Thyroid gland (tissue), 4 donors: Measurements from ENCODE around the gene RAP1GAP. TPM values are rescaled to one million over a fixed set of nuclear protein-coding genes. Genes with fewer than 3 reads are reported as not detected.

Source experiments
- DNase-seq, 2 donors: peaks; one replicate each; pipeline ENCODE4 v3.0.0-alpha.2; 2019
- H3K27ac ChIP-seq, 3 donors: fragments of 200-600 bp; sonication (generic); 1 replicate in 2 of 3; 2 replicates in 1 of 3; pipeline ENCODE4 v1.5.1; 2016 to 2019; ENCODE audit warnings: mild to moderate bottlenecking in 1 of 3, moderate library complexity in 1 of 3
- H3K27me3 ChIP-seq: fragments of 200-600 bp; sonication (generic); one replicate; pipeline ENCODE4 v1.5.1; 2019
- H3K36me3 ChIP-seq, 2 donors: fragments of 200-600 bp; sonication (generic); one replicate each; pipeline ENCODE4 v1.5.1; 2016 to 2019
- H3K4me1 ChIP-seq, 2 donors: fragments of 200-600 bp; sonication (generic); one replicate each; pipeline ENCODE4 v1.5.1; 2017 to 2019
- H3K4me3 ChIP-seq, 3 donors: fragments of 200-600 bp; sonication (generic); replicated peaks in 1 of 3; 1 replicate in 2 of 3; 2 replicates in 1 of 3; pipeline ENCODE4 v1.5.1; 2016; ENCODE audit warnings: mild to moderate bottlenecking in 1 of 3
- H3K9me3 ChIP-seq: fragments of 200-600 bp; sonication (generic); one replicate; pipeline ENCODE4 v1.5.1; 2017
- CTCF ChIP-seq, 6 experiments: fragments of 200-600 bp in 3 of 6; fragments of 450-650 bp in 3 of 6; sonication (generic) in 3 of 6; IDR thresholded peaks; one replicate each; pipeline ENCODE4 v1.5.1; 2016 to 2019; ENCODE audit warnings: antibody characterized with exemption in 6 of 6, mild to moderate bottlenecking in 2 of 6, inconsistent platforms in 1 of 6, moderate library complexity in 1 of 6
- POLR2A ChIP-seq, 2 donors: fragments of 450-650 bp; IDR thresholded peaks; one replicate each; pipeline ENCODE4 v1.6.1; 2017; ENCODE audit warnings: antibody characterized with exemption in 2 of 2, mild to moderate bottlenecking in 2 of 2, moderate library complexity in 1 of 2
- WGBS, 2 donors: methylation state at CpG; one replicate each; pipeline ENCODE4 v1.1.5; 2017; 5-methylcytosine and 5-hydroxymethylcytosine counted together
- intact Hi-C: fragments of 100-400 bp; cut with DNase I; formaldehyde crosslinking; loops from one replicate; pipeline ENCODE4 v1.15.1; 2023
- total RNA-seq, 4 donors: library from RNA; depleted of rRNA; stranded (reverse); fragments of >200 nt; gene quantifications; one replicate each; pipeline ENCODE4 v1.2.3, GENCODE V29; 2016

Gene RAP1GAP
- total RNA-seq, 4 donors from 2014 or later: 256 to 588 (median 506) TPM

- peak; percentile 43 to 44 for DNase-seq
- H3K4me1 ChIP-seq: peaks cover 32 to 37% of the 10 kb centered on the region in 2 donors
- intact Hi-C loops: no loop called here
- H3K27ac ChIP-seq: peak overlapping the region; percentile 77 to 94 (median 90)
- H3K27me3 ChIP-seq: no peaks in the 10 kb centered on the region
- H3K9me3 ChIP-seq: no peaks in the 10 kb centered on the region
- WGBS, 2 donors: 27 to 37% methylated on average over 11 to 16 of the region's 22 CpGs
- TF ChIP-seq CTCF (IDR thresholded peaks at IDR 0.05) (no peak), POLR2A (IDR thresholded peaks at IDR 0.05) (no peak)
- peaks cover 29 to 37% of the 10 kb centered on the region in 2 donors for H3K36me3 ChIP-seq
- H3K4me3 ChIP-seq: no peak overlapping the region
Observed at GRCh38 chr1:21618561-21619374, 50.4 kb downstream of the RAP1GAP start.

GRCh38 chr1:21618059-21618458 is 51.1 kb downstream of the RAP1GAP start:
- Histone ChIP-seq H3K36me3 (peaks cover 35 to 44% of the 10 kb centered on the region in 2 donors), H3K27me3 (no peaks in the 10 kb centered on the region), H3K9me3 (no peaks in the 10 kb centered on the region), H3K27ac (peak overlapping the region; percentile 77 to 94 (median 90)), H3K4me3 (no peak overlapping the region), H3K4me1 (peaks cover 26 to 30% of the 10 kb centered on the region in 2 donors)
- peak in 1 of 2 donors; percentile 51 for DNase-seq
- TF ChIP-seq POLR2A (IDR thresholded peaks at IDR 0.05) (no peak), CTCF (IDR thresholded peaks at IDR 0.05) (no peak)
- WGBS, 2 donors: 82 to 92% methylated on average over 2 to 6 of the region's 7 CpGs
- intact Hi-C loops: no loop called here

- no peak for DNase-seq
- H3K36me3 ChIP-seq: peaks cover 44 to 52% of the 10 kb centered on the region in 2 donors
- no peak for TF ChIP-seq CTCF (IDR thresholded peaks at IDR 0.05)
- no peak for TF ChIP-seq POLR2A (IDR thresholded peaks at IDR 0.05)
- H3K9me3 ChIP-seq: no peaks in the 10 kb centered on the region
- peaks cover 22 to 25% of the 10 kb centered on the region in 2 donors for H3K4me1 ChIP-seq
- H3K4me3 ChIP-seq: no peak overlapping the region
- peak overlapping the region in 2 of 3 donors; percentile 10 to 90 for H3K27ac ChIP-seq
- WGBS, 2 donors: 95 to 97% methylated on average over 10 to 14 of the region's 16 CpGs
- H3K27me3 ChIP-seq: no peaks in the 10 kb centered on the region
- intact Hi-C loops: no loop called here
Observed at GRCh38 chr1:21617126-21617738, 51.9 kb downstream of the RAP1GAP start.

GRCh38 chr1:21616372-21616771 is 52.8 kb downstream of the RAP1GAP start:
- no peak for TF ChIP-seq POLR2A (IDR thresholded peaks at IDR 0.05)
- TF ChIP-seq CTCF (IDR thresholded peaks at IDR 0.05): no peak
- Histone ChIP-seq H3K36me3 (peaks cover 52 to 61% of the 10 kb centered on the region in 2 donors), H3K9me3 (no peaks in the 10 kb centered on the region), H3K27ac (no peak overlapping the region), H3K4me3 (no peak overlapping the region), H3K27me3 (no peaks in the 10 kb centered on the region), H3K4me1 (peaks cover 21 to 22% of the 10 kb centered on the region in 2 donors)
- WGBS, 2 donors: 76 to 85% methylated on average over 8 of the region's 8 CpGs
- intact Hi-C loops: no loop called here
- no peak for DNase-seq
